GM10266 (cell line): ENCODE measurements around the gene KCNMA1.
A peak's percentile ranks its signal among the peaks of the same experiment; 100 is the strongest.

Experiments used
- DNase-seq: peaks from one replicate; pipeline ENCODE4 v3.0.0; 2012; ENCODE audit errors: extremely low spot score
- CTCF ChIP-seq: IDR thresholded peaks from 2 replicates; pipeline ENCODE4 v1.5.1; 2012; ENCODE audit warnings: mild to moderate bottlenecking, low read depth; ENCODE audit not compliant: control insufficient read depth, insufficient read depth; ENCODE audit errors: missing control alignments

The KCNMA1 gene

GRCh38 chr10:77338143-77338542, 299.5 kb downstream of the KCNMA1 start:
- DNase-seq: no peak
- no peak for TF ChIP-seq CTCF

GRCh38 chr10:77334501-77334900, 303.1 kb downstream of the KCNMA1 start:
- no peak for DNase-seq
- no peak for TF ChIP-seq CTCF

GRCh38 chr10:77333610-77334340, 303.8 kb downstream of the KCNMA1 start:
- no peak for TF ChIP-seq CTCF
- no peak for DNase-seq

- DNase-seq: no peak
- TF ChIP-seq CTCF: no peak
These were observed 305.4 kb downstream of the KCNMA1 start for GRCh38 chr10:77332256-77332655.

GRCh38 chr10:77328272-77328816, 309.3 kb downstream of the KCNMA1 start:
- no peak for TF ChIP-seq CTCF
- DNase-seq: peak; percentile 10

- no peak for DNase-seq
- TF ChIP-seq CTCF: no peak
These were observed 312.4 kb downstream of the KCNMA1 start for GRCh38 chr10:77325233-77325537.

GRCh38 chr10:77321838-77322237, 315.8 kb downstream of the KCNMA1 start:
- no peak for DNase-seq
- TF ChIP-seq CTCF: no peak
